ENCODE results near the gene CHST7. TPM values are rescaled to one million over a fixed set of nuclear protein-coding genes. Genes with fewer than 3 reads are reported as not detected.
A peak's percentile ranks its signal among the peaks of the same experiment; 100 is the strongest.

Gene CHST7
- polyA plus RNA-seq, 1 experiment = 2.1 TPM

DNA sequence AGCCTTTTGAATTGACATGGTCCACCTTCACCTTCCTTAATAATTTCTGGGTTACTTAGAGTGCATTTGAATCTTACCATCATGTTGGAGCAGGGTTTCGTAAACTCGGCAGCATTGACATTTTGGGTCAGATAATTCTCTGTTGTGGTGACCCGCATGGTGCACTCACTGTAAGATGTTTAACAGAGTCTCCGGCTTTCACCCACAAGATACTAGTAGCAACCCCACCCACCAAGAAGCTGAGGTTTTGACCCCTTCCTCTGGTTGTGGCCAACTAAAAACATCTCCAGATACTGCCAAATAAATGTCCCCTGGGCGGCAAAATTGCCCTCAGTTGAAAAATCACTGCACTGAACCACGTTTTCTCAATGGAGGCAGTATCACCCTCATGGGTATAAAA is 62.7 kb downstream of the CHST7 start:
- Histone ChIP-seq H3K27ac (ENCODE audit: low read depth, low read length) (no peak overlapping the region), H3K4me3 (ENCODE audit: low read depth, low read length) (no peak overlapping the region), H3K9me3 (ENCODE audit: control insufficient read depth, insufficient read depth, low read length) (no peaks in the 10 kb centered on the region), H3K27me3 (ENCODE audit: control insufficient read depth, insufficient read depth, low read length) (no peaks in the 10 kb centered on the region)
- POLR2A ChIA-PET = no interaction called here
- CTCF ChIA-PET = no interaction called here
- no peak for DNase-seq (ENCODE audit: low read depth, low spot score)
- TF ChIP-seq, protein P1, sequence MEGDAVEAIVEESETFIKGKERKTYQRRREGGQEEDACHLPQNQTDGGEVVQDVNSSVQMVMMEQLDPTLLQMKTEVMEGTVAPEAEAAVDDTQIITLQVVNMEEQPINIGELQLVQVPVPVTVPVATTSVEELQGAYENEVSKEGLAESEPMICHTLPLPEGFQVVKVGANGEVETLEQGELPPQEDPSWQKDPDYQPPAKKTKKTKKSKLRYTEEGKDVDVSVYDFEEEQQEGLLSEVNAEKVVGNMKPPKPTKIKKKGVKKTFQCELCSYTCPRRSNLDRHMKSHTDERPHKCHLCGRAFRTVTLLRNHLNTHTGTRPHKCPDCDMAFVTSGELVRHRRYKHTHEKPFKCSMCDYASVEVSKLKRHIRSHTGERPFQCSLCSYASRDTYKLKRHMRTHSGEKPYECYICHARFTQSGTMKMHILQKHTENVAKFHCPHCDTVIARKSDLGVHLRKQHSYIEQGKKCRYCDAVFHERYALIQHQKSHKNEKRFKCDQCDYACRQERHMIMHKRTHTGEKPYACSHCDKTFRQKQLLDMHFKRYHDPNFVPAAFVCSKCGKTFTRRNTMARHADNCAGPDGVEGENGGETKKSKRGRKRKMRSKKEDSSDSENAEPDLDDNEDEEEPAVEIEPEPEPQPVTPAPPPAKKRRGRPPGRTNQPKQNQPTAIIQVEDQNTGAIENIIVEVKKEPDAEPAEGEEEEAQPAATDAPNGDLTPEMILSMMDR (IDR thresholded peaks at IDR 0.05; ENCODE audit: low read depth, low read length) = no peak

DNA sequence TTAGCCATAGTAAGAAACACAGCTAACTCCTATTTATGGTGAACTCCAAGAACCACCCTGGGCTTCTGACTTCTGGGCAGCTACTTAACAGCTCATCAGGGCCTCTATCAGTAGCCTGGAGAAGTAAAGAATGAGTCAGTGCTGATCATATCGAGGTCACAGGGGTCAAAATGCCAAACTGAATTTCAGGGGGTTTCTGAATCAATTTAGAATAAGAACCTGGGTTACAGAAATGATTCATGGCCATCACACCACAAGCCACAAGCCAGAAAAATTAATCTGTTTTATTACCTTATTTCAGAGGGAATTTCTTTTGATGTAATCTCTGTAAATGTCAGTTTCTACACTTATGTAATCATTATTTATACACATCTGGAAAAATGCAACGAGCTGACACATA is 64.4 kb downstream of the CHST7 start:
- H3K9me3 ChIP-seq (ENCODE audit: control insufficient read depth, insufficient read depth, low read length) = no peaks in the 10 kb centered on the region
- no peak overlapping the region for H3K27ac ChIP-seq (ENCODE audit: low read depth, low read length)
- TF ChIP-seq, protein P1 (IDR thresholded peaks at IDR 0.05; ENCODE audit: low read depth, low read length) = no peak
- CTCF ChIA-PET = interaction anchor here (1.4 kb wide), 1 partner anchor 83 kb away, joined by 4 read pairs; no protein-coding TSS in a partner anchor
- H3K4me3 ChIP-seq (ENCODE audit: low read depth, low read length) = no peak overlapping the region
- POLR2A ChIA-PET = interaction anchor here (2.1 kb wide), 1 partner anchor 9 kb away, joined by 4 read pairs; no protein-coding TSS in a partner anchor
- no peak for DNase-seq (ENCODE audit: low read depth, low spot score)
- no peaks in the 10 kb centered on the region for H3K27me3 ChIP-seq (ENCODE audit: control insufficient read depth, insufficient read depth, low read length)

DNA sequence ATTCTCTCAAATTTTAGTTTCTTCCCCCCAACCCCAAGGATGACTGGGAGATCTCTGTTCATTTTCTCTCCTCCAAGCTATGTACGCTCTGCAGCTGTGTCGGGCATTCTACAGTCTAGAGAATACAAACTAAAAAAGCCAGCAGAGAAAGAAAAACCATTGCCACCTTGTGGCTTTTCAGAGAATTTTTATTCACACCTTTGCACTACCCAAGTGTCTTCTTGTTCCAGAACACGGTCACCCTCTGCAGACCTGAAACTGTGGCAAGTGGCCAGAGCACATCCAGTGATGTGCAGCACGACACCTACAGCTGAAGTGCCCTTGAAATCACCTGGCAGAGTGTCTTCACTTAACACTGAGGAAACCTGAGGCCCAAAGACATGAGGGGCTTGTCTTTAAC is 68.6 kb downstream of the CHST7 start:
- TF ChIP-seq, protein P1 (IDR thresholded peaks at IDR 0.05; ENCODE audit: low read depth, low read length) = peak; percentile 38; the same call in 1 of the 2 replicates
- Histone ChIP-seq H3K4me3 (ENCODE audit: low read depth, low read length) (no peak overlapping the region), H3K9me3 (ENCODE audit: control insufficient read depth, insufficient read depth, low read length) (no peaks in the 10 kb centered on the region), H3K27me3 (ENCODE audit: control insufficient read depth, insufficient read depth, low read length) (no peaks in the 10 kb centered on the region), H3K27ac (ENCODE audit: low read depth, low read length) (no peak overlapping the region)
- DNase-seq (ENCODE audit: low read depth, low spot score) = no peak
- ChIA-PET POLR2A (no interaction called here), CTCF (interaction anchor here (0.5 to 1.9 kb wide), 4 partner anchors 64 to 87 kb away, joined by 3 to 10 read pairs (median 6); no protein-coding TSS in a partner anchor)

DNA sequence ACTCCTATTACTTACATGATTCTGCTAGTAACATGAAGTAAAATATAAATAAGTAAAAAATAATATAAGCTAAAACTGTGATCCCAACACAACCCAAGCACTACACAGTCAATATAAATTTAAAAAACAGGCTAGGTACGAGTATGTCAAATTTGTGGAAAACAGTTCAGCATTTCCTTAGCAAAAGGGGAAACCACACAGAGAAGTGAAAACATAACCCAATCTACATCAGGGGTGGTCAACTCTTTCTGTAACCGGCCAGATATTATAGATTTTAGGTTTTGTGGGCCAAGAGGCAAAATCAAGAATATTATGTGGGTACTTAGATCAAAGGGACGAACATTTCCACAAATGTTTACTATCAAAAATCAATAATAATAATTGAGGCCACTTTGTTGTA is 70.1 kb downstream of the CHST7 start:
- Histone ChIP-seq H3K4me3 (ENCODE audit: low read depth, low read length) (no peak overlapping the region), H3K9me3 (ENCODE audit: control insufficient read depth, insufficient read depth, low read length) (no peaks in the 10 kb centered on the region), H3K27me3 (ENCODE audit: control insufficient read depth, insufficient read depth, low read length) (no peaks in the 10 kb centered on the region), H3K27ac (ENCODE audit: low read depth, low read length) (no peak overlapping the region)
- TF ChIP-seq, protein P1 (IDR thresholded peaks at IDR 0.05; ENCODE audit: low read depth, low read length) = no peak
- ChIA-PET CTCF (interaction anchor here (0.8 to 1.0 kb wide), 3 partner anchors 43 to 153 kb away, joined by 3 to 4 read pairs (median 3); no protein-coding TSS in a partner anchor), POLR2A (no interaction called here)
- DNase-seq (ENCODE audit: low read depth, low spot score) = no peak

DNA sequence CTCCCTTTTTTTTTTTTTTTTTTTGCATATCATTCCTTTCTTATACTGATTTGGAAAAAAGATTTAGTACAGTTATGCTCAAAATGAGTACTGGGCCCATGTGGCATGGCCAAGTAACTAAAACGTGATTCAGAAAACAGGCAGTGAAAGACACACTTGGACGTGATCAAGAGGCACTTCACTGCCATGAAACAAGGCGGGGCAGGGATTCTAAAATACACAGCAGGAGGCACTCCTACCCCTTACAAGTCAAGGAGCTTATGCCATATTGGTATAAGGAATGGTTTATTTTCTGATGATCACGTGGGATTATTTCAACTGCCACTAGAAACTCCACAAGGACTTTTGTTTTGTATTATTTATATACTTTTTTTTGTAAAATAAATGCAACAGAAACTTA is 72.0 kb downstream of the CHST7 start:
- Histone ChIP-seq H3K9me3 (ENCODE audit: control insufficient read depth, insufficient read depth, low read length) (no peaks in the 10 kb centered on the region), H3K27ac (ENCODE audit: low read depth, low read length) (no peak overlapping the region), H3K27me3 (ENCODE audit: control insufficient read depth, insufficient read depth, low read length) (no peaks in the 10 kb centered on the region), H3K4me3 (ENCODE audit: low read depth, low read length) (no peak overlapping the region)
- POLR2A ChIA-PET = no interaction called here
- CTCF ChIA-PET = no interaction called here
- no peak for DNase-seq (ENCODE audit: low read depth, low spot score)
- TF ChIP-seq, protein P1 (IDR thresholded peaks at IDR 0.05; ENCODE audit: low read depth, low read length) = no peak
